ENCODE results near the gene GNAI2.
"Not testable (repeated sequence)": the region's sequence is repeated elsewhere in the genome, so short reads cannot be mapped to it uniquely, and the experiment has no call there.

The GNAI2 gene

GRCh38 chr3:50279255-50280016 is 43.4 kb downstream of the GNAI2 start:
- no peak for DNase-seq

GRCh38 chr3:50284121-50284520 is 48.1 kb downstream of the GNAI2 start:
- DNase-seq = not testable (repeated sequence)

GRCh38 chr3:50286322-50287227 is 50.6 kb downstream of the GNAI2 start:
- DNase-seq = no peak

GRCh38 chr3:50287262-50287661 is 51.3 kb downstream of the GNAI2 start:
- no peak for DNase-seq

GRCh38 chr3:50288387-50289007 is 52.5 kb downstream of the GNAI2 start:
- no peak for DNase-seq

- no peak for DNase-seq
These were observed 53.1 kb downstream of the GNAI2 start for GRCh38 chr3:50289130-50289529.

- no peak for DNase-seq
These were observed 54.2 kb downstream of the GNAI2 start for GRCh38 chr3:50290161-50290641.

GRCh38 chr3:50292159-50293078 is 56.4 kb downstream of the GNAI2 start, which contains the start of gene IFRD2:
Gene IFRD2 (minus strand): TSS chr3:50292429. CDS start chr3:50292274, 155 bp downstream.
- peak; percentile 96 for DNase-seq

- no peak for DNase-seq
These were observed 57.2 kb downstream of the GNAI2 start for GRCh38 chr3:50293079-50293801.

- no peak for DNase-seq
These were observed 58.1 kb downstream of the GNAI2 start for GRCh38 chr3:50294089-50294488.

GRCh38 chr3:50294492-50295403 is 58.7 kb downstream of the GNAI2 start:
- DNase-seq = no peak

- no peak for DNase-seq
These were observed 59.8 kb downstream of the GNAI2 start for GRCh38 chr3:50295553-50296431.

GRCh38 chr3:50296721-50297383 is 60.8 kb downstream of the GNAI2 start:
- no peak for DNase-seq

GRCh38 chr3:50297384-50297775 is 61.4 kb downstream of the GNAI2 start:
- no peak for DNase-seq

- peak; percentile 26 for DNase-seq
These were observed 62.1 kb downstream of the GNAI2 start for GRCh38 chr3:50297896-50298725.

GRCh38 chr3:50298836-50299637 is 63.0 kb downstream of the GNAI2 start, which contains the start of the genes HYAL3 and NAA80:
Gene HYAL3 (minus strand): TSS chr3:50299405. CDS start chr3:50295602, 3,803 bp downstream.
Gene NAA80 (minus strand): TSS chr3:50299405. CDS start chr3:50297463, 1,942 bp downstream.
- DNase-seq = peak; percentile 100

- no peak for DNase-seq
These were observed 63.6 kb downstream of the GNAI2 start for GRCh38 chr3:50299638-50299928.

Measured in CD4-positive, alpha-beta T cell treated with Interleukin-17A for 4 hours (primary cell).